Caco-2 (cell line): ENCODE results near the gene GOLT1B. TPM values are rescaled to one million over a fixed set of nuclear protein-coding genes. Genes with fewer than 3 reads are reported as not detected.

Source experiments
- BruUV-seq: library from RNA; stranded (reverse); fragments of 400-500 nt; replicated peaks from 2 replicates; lab custom pipeline; 2021; lab: Mats Ljungman, UMichigan
- CTCF ChIA-PET: fragments of 300-600 bp; sonication (Branson Sonifier 250); formaldehyde crosslinking; loops from one replicate; lab custom pipeline; 2022; ENCODE audit warnings: antibody characterized with exemption; lab: Charles Lee
- POLR2A ChIA-PET: fragments of 300-600 bp; sonication (Branson Sonifier 250); formaldehyde crosslinking; loops from one replicate; lab custom pipeline; 2022; ENCODE audit warnings: antibody characterized with exemption; lab: Charles Lee
- DNase-seq, 2 experiments: peaks; one replicate each; pipeline versions ENCODE4 v3.0.0 to v3.0.0-alpha.2; 2020 to 2022
- H3K27me3 ChIP-seq: replicated peaks from 2 replicates; pipeline ENCODE4 v1.6.0; 2011; ENCODE audit warnings: low read length; ENCODE audit not compliant: control insufficient read depth, insufficient read depth
- H3K36me3 ChIP-seq: 2 replicates; pipeline ENCODE4 v1.5.1; 2011; ENCODE audit warnings: low read length; ENCODE audit not compliant: control insufficient read depth, insufficient read depth
- H3K4me1 ChIP-seq: fragments of 250-450 bp; sonication (Bioruptor Pico); 2 replicates; pipeline ENCODE4 v1.5.1; 2020; ENCODE audit warnings: mild to moderate bottlenecking
- H3K4me3 ChIP-seq: 2 replicates; pipeline ENCODE4 v1.5.1; 2011; ENCODE audit warnings: low read depth, mild to moderate bottlenecking, control low read depth, low read length
- H3K9me3 ChIP-seq: fragments of 250-450 bp; sonication (Bioruptor Pico); 2 replicates; pipeline ENCODE4 v1.5.1; 2020; ENCODE audit warnings: mild to moderate bottlenecking, moderate library complexity
- H3K27ac Mint-ChIP-seq: one replicate; pipeline ENCODE4 v1.8.0; 2022; ENCODE audit warnings: mixed read lengths; ENCODE audit not compliant: unreplicated experiment
- H3K27me3 Mint-ChIP-seq: one replicate; pipeline ENCODE4 v1.8.0; 2022; ENCODE audit warnings: mixed read lengths; ENCODE audit not compliant: insufficient read depth, unreplicated experiment
- H3K36me3 Mint-ChIP-seq: one replicate; pipeline ENCODE4 v1.8.0; 2022; ENCODE audit warnings: mild to moderate bottlenecking, mixed read lengths; ENCODE audit not compliant: insufficient read depth, unreplicated experiment
- H3K4me1 Mint-ChIP-seq: one replicate; pipeline ENCODE4 v1.8.0; 2022; ENCODE audit warnings: low read depth, mixed read lengths; ENCODE audit not compliant: unreplicated experiment
- H3K4me3 Mint-ChIP-seq: one replicate; pipeline ENCODE4 v1.8.0; 2022; ENCODE audit warnings: mild to moderate bottlenecking, moderate library complexity, mixed read lengths; ENCODE audit not compliant: unreplicated experiment
- H3K9me3 Mint-ChIP-seq: one replicate; pipeline ENCODE4 v1.8.0; 2022; ENCODE audit warnings: mixed read lengths; ENCODE audit not compliant: unreplicated experiment
- intact Hi-C: fragments of 100-400 bp; cut with micrococcal nuclease; formaldehyde crosslinking; loops from one replicate; pipeline ENCODE4 v1.10.0; 2022; ENCODE audit not compliant: unreplicated experiment
- total RNA-seq: library from RNA; stranded (reverse); gene quantifications from 2 replicates; pipeline ENCODE4 v1.2.3, GENCODE V29; 2022
- TF ChIP-seq, protein P1 (sequence below), 2 experiments: fragments of 200-600 bp in 1 of 2; IDR thresholded peaks; 1 replicate in 1 of 2; 2 replicates in 1 of 2; pipeline versions ENCODE4 v1.5.1 to v1.8.0; 2011 to 2022; ENCODE audit warnings: antibody characterized with exemption in 1 of 2, control low read depth in 1 of 2, inconsistent platforms in 1 of 2, low read depth in 1 of 2, low read length in 1 of 2, mild to moderate bottlenecking in 1 of 2, moderate library complexity in 1 of 2; ENCODE audit not compliant: insufficient read depth in 1 of 2, severe bottlenecking in 1 of 2, unreplicated experiment in 1 of 2

GOLT1B gene
- total RNA-seq, 1 experiment from 2014 or later, result 81.7 TPM

DNA sequence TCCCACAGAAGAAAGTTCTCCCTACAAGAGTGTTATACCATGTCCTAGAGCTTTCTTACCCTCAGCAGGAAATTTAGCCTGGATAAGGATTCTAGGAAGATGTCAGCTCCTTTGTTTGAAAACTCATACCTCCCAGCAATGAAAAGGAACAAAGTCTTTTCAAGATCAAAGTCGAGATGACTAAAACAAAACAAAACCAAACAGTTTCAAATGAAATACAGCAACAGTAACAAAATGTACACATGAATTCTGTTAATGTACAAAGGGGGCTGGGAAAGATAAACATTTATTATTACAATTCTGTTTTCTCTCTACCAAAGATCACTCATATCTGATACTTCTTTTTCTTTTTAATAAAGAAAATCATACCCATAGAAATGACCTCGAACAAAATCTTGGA lies 61.3 kb downstream of the GOLT1B start:
- no TSS peak for BruUV-seq
- Mint-ChIP-seq H3K27me3 (no peaks in the 10 kb centered on the region), H3K4me3 (no peak overlapping the region), H3K27ac (no peak overlapping the region), H3K36me3 (no peaks in the 10 kb centered on the region), H3K9me3 (peaks cover 11% of the 10 kb centered on the region), H3K4me1 (peaks cover 39% of the 10 kb centered on the region)
- intact Hi-C loops, result no loop called here
- DNase-seq, result no peak
- ChIA-PET CTCF (no interaction called here), POLR2A (no interaction called here)
- no peaks in the 10 kb centered on the region for H3K9me3 ChIP-seq
- TF ChIP-seq, protein P1, sequence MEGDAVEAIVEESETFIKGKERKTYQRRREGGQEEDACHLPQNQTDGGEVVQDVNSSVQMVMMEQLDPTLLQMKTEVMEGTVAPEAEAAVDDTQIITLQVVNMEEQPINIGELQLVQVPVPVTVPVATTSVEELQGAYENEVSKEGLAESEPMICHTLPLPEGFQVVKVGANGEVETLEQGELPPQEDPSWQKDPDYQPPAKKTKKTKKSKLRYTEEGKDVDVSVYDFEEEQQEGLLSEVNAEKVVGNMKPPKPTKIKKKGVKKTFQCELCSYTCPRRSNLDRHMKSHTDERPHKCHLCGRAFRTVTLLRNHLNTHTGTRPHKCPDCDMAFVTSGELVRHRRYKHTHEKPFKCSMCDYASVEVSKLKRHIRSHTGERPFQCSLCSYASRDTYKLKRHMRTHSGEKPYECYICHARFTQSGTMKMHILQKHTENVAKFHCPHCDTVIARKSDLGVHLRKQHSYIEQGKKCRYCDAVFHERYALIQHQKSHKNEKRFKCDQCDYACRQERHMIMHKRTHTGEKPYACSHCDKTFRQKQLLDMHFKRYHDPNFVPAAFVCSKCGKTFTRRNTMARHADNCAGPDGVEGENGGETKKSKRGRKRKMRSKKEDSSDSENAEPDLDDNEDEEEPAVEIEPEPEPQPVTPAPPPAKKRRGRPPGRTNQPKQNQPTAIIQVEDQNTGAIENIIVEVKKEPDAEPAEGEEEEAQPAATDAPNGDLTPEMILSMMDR (IDR thresholded peaks at IDR 0.05; ENCODE audit: insufficient read depth in 1 of 2, low read depth in 1 of 2, low read length in 1 of 2, severe bottlenecking in 1 of 2, unreplicated experiment in 1 of 2), result no peak
- H3K36me3 ChIP-seq, result no peaks in the 10 kb centered on the region
- H3K27me3 ChIP-seq, result no peaks in the 10 kb centered on the region
- H3K4me3 ChIP-seq, result no peak overlapping the region
- peaks cover 29% of the 10 kb centered on the region for H3K4me1 ChIP-seq

DNA sequence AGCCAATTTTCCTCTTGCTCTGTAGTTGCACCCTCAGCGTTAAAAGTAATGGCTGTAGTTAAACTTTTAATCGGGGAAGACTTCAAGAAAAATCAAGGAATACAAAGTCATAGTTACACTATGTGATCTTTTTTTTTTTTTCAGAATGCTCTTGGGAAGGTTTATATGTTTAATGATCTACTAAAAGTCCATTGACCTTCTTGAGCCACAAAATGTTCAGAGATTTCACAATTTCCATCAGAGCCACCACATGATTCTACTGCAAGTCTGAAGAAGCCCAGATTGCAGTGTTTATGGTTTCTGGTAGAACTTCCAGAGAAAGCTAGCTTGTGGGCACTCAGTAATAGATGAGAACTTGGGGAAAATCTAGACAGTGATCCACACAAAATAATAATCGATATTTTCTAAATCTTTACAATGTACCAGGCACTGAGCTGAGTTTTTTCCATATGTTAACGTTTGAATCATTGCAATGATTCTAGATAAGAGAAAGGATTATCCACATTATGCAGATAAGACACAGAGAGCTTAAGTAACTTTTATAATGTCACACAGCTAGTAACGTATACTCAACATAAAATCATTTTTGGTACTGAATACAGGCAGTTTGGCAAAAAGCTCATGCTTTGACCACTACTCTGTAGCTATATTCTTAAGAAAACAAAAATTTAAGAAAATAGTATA lies 64.8 kb downstream of the GOLT1B start:
- Mint-ChIP-seq H3K4me3 (no peak overlapping the region), H3K36me3 (no peaks in the 10 kb centered on the region), H3K27me3 (no peaks in the 10 kb centered on the region), H3K4me1 (peaks cover 46% of the 10 kb centered on the region), H3K9me3 (peaks cover 11% of the 10 kb centered on the region), H3K27ac (peak overlapping the region; percentile 81)
- intact Hi-C loops, result loop anchor here (5.0 kb wide), 1 partner anchor 1376 kb away; no protein-coding TSS in a partner anchor
- peak in 1 of 2 experiments; percentile 28 for DNase-seq
- TF ChIP-seq, protein P1 (IDR thresholded peaks at IDR 0.05; ENCODE audit: insufficient read depth in 1 of 2, low read depth in 1 of 2, low read length in 1 of 2, severe bottlenecking in 1 of 2, unreplicated experiment in 1 of 2), result no peak
- H3K27me3 ChIP-seq, result no peaks in the 10 kb centered on the region
- H3K36me3 ChIP-seq, result no peaks in the 10 kb centered on the region
- POLR2A ChIA-PET, result no interaction called here
- CTCF ChIA-PET, result no interaction called here
- no peaks in the 10 kb centered on the region for H3K9me3 ChIP-seq
- H3K4me3 ChIP-seq, result no peak overlapping the region
- H3K4me1 ChIP-seq, result peaks cover 31% of the 10 kb centered on the region
- no TSS peak for BruUV-seq

DNA sequence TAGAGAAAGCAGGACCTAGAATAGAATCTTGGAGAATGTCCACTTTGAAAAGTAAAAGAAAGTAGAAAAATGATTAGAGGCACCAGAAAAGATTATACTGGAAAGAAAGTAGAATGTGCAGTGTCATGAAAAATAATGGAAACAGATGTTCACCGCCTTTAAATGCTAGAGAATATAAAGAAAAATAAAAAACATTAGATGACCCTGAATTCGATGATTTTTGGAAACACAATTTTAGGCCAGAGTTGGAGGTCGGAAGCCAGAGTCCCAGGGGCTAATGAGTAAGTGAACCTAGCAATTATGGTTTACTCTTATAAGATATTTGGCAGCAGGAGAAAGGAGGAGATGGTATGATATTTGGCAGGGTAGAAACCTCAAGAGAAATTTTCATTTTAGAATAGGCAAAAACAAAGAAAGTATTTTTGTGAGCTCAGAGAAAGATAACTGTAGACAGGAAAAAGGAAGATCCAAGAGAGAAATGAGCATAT lies 65.4 kb downstream of the GOLT1B start:
- CTCF ChIA-PET, result no interaction called here
- intact Hi-C loops, result loop anchor here (5.0 kb wide), 1 partner anchor 1375 kb away; no protein-coding TSS in a partner anchor
- Histone ChIP-seq H3K36me3 (no peaks in the 10 kb centered on the region), H3K4me1 (peaks cover 31% of the 10 kb centered on the region), H3K9me3 (no peaks in the 10 kb centered on the region), H3K27me3 (no peaks in the 10 kb centered on the region), H3K4me3 (no peak overlapping the region)
- POLR2A ChIA-PET, result no interaction called here
- H3K9me3 Mint-ChIP-seq, result peaks cover 11% of the 10 kb centered on the region
- TF ChIP-seq, protein P1 (IDR thresholded peaks at IDR 0.05; ENCODE audit: insufficient read depth in 1 of 2, low read depth in 1 of 2, low read length in 1 of 2, severe bottlenecking in 1 of 2, unreplicated experiment in 1 of 2), result no peak
- H3K27me3 Mint-ChIP-seq, result no peaks in the 10 kb centered on the region
- H3K27ac Mint-ChIP-seq, result no peak overlapping the region
- BruUV-seq, result no TSS peak
- DNase-seq, result no peak
- peaks cover 44% of the 10 kb centered on the region for H3K4me1 Mint-ChIP-seq
- no peaks in the 10 kb centered on the region for H3K36me3 Mint-ChIP-seq
- H3K4me3 Mint-ChIP-seq, result no peak overlapping the region

Other genes with a start within 250 kb of the GOLT1B start
- gene SLCO1A2, start 166.9 kb upstream of the GOLT1B start, total RNA-seq, result 1.1 and 1.2 TPM in 2 replicates
- gene IAPP, start 128.9 kb upstream of the GOLT1B start, total RNA-seq, result not detected in 2 replicates
- 16.7 and 17.7 TPM in 2 replicates for gene PYROXD1, start 64.1 kb upstream of the GOLT1B start, total RNA-seq
- gene RECQL, start 154 bp upstream of the GOLT1B start, total RNA-seq, result 50.7 and 55.3 TPM in 2 replicates
- 6.4 and 6.9 TPM in 2 replicates for gene SPX, start 24.5 kb downstream of the GOLT1B start, total RNA-seq
- 0.66 and 1.3 TPM in 2 replicates for gene GYS2, start 103.1 kb downstream of the GOLT1B start, total RNA-seq
- gene LDHB, start 156.1 kb downstream of the GOLT1B start, total RNA-seq, result 1,752 and 1,948 TPM in 2 replicates